Measurements from ENCODE around the gene SARM1. TPM values are rescaled to one million over a fixed set of nuclear protein-coding genes. Genes with fewer than 3 reads are reported as not detected.

The SARM1 gene
- total RNA-seq, 1 experiment from 2014 or later, result 16.1 TPM

- no peak overlapping the region for H3K27ac ChIP-seq
- H3K4me3 ChIP-seq, result no peak overlapping the region
- H3K27me3 ChIP-seq, result no peaks in the 10 kb centered on the region
- no peak for DNase-seq
- H3K9me3 ChIP-seq (replicated peaks), result no peaks in the 10 kb centered on the region
- peaks cover 14% of the 10 kb centered on the region for H3K4me1 ChIP-seq
- H3K36me3 ChIP-seq, result no peaks in the 10 kb centered on the region
Measured at GRCh38 chr17:28404007-28404406, 32.5 kb downstream of the SARM1 start.

- peaks cover 14% of the 10 kb centered on the region for H3K4me1 ChIP-seq
- no peak for DNase-seq
- H3K27ac ChIP-seq, result no peak overlapping the region
- no peaks in the 10 kb centered on the region for H3K36me3 ChIP-seq
- H3K9me3 ChIP-seq (replicated peaks), result no peaks in the 10 kb centered on the region
- H3K4me3 ChIP-seq, result no peak overlapping the region
- no peaks in the 10 kb centered on the region for H3K27me3 ChIP-seq
Measured at GRCh38 chr17:28404461-28404811, 32.9 kb downstream of the SARM1 start.

GRCh38 chr17:28404812-28405570, 33.5 kb downstream of the SARM1 start:
- DNase-seq, result no peak
- Histone ChIP-seq H3K4me1 (peaks cover 14% of the 10 kb centered on the region), H3K4me3 (peak overlapping the region; percentile 83), H3K9me3 (replicated peaks) (no peaks in the 10 kb centered on the region), H3K27ac (no peak overlapping the region), H3K36me3 (no peaks in the 10 kb centered on the region), H3K27me3 (no peaks in the 10 kb centered on the region)

GRCh38 chr17:28405632-28406472, 34.4 kb downstream of the SARM1 start, which contains the start of gene SLC46A1:
TSS of gene SLC46A1 (minus strand) at chr17:28406212. CDS start at chr17:28406114, 98 bp downstream.
- Histone ChIP-seq H3K4me1 (peaks cover 14% of the 10 kb centered on the region), H3K27me3 (peaks cover 3% of the 10 kb centered on the region; the same call in 1 of the 2 replicates), H3K9me3 (replicated peaks) (no peaks in the 10 kb centered on the region), H3K4me3 (peak within 1 kb of the TSS; percentile 83), H3K27ac (peak within 1 kb of the TSS; percentile 7; the same call in 1 of the 2 replicates), H3K36me3 (no peaks in the 10 kb centered on the region)
- DNase-seq, result peak; percentile 73 to 74

GRCh38 chr17:28406473-28406814, 35.0 kb downstream of the SARM1 start:
- Histone ChIP-seq H3K9me3 (replicated peaks) (no peaks in the 10 kb centered on the region), H3K36me3 (no peaks in the 10 kb centered on the region), H3K27me3 (peaks cover 3% of the 10 kb centered on the region; the same call in 1 of the 2 replicates), H3K27ac (no peak overlapping the region), H3K4me1 (peaks cover 14% of the 10 kb centered on the region), H3K4me3 (peak overlapping the region; percentile 83)
- peak in 1 of 2 experiments; percentile 35 for DNase-seq

- H3K27me3 ChIP-seq, result peaks cover 3% of the 10 kb centered on the region; the same call in 1 of the 2 replicates
- no peaks in the 10 kb centered on the region for H3K36me3 ChIP-seq
- H3K27ac ChIP-seq, result no peak overlapping the region
- no peak overlapping the region for H3K4me3 ChIP-seq
- H3K4me1 ChIP-seq, result peaks cover 14% of the 10 kb centered on the region
- no peaks in the 10 kb centered on the region for H3K9me3 ChIP-seq (replicated peaks)
- DNase-seq, result peak; percentile 48 to 59
Measured at GRCh38 chr17:28407130-28407973, 35.9 kb downstream of the SARM1 start.

GRCh38 chr17:28407974-28408306, 36.4 kb downstream of the SARM1 start:
- DNase-seq, result peak in 1 of 2 experiments; percentile 32
- no peaks in the 10 kb centered on the region for H3K9me3 ChIP-seq (replicated peaks)
- H3K4me1 ChIP-seq, result peaks cover 14% of the 10 kb centered on the region
- no peak overlapping the region for H3K4me3 ChIP-seq
- peaks cover 3% of the 10 kb centered on the region; the same call in 1 of the 2 replicates for H3K27me3 ChIP-seq
- no peak overlapping the region for H3K27ac ChIP-seq
- no peaks in the 10 kb centered on the region for H3K36me3 ChIP-seq

GRCh38 chr17:28412099-28412498, 40.6 kb downstream of the SARM1 start:
- no peak for DNase-seq
- Histone ChIP-seq H3K27me3 (peaks cover 10% of the 10 kb centered on the region), H3K27ac (no peak overlapping the region), H3K9me3 (replicated peaks) (no peaks in the 10 kb centered on the region), H3K4me3 (no peak overlapping the region), H3K36me3 (no peaks in the 10 kb centered on the region), H3K4me1 (peaks cover 9% of the 10 kb centered on the region)

- Histone ChIP-seq H3K27ac (no peak overlapping the region), H3K9me3 (replicated peaks) (no peaks in the 10 kb centered on the region), H3K36me3 (no peaks in the 10 kb centered on the region), H3K4me1 (no peaks in the 10 kb centered on the region), H3K27me3 (peaks cover 10% of the 10 kb centered on the region), H3K4me3 (no peak overlapping the region)
- DNase-seq, result no peak
Measured at GRCh38 chr17:28413804-28414203, 42.3 kb downstream of the SARM1 start.

GRCh38 chr17:28415886-28416285, 44.4 kb downstream of the SARM1 start:
- DNase-seq, result no peak
- Histone ChIP-seq H3K4me3 (no peak overlapping the region), H3K4me1 (no peaks in the 10 kb centered on the region), H3K27me3 (peaks cover 7% of the 10 kb centered on the region), H3K27ac (no peak overlapping the region), H3K9me3 (replicated peaks) (no peaks in the 10 kb centered on the region), H3K36me3 (no peaks in the 10 kb centered on the region)

GRCh38 chr17:28416703-28417311, 45.3 kb downstream of the SARM1 start:
- Histone ChIP-seq H3K36me3 (no peaks in the 10 kb centered on the region), H3K27me3 (peaks cover 7% of the 10 kb centered on the region), H3K4me1 (no peaks in the 10 kb centered on the region), H3K4me3 (no peak overlapping the region), H3K27ac (no peak overlapping the region), H3K9me3 (replicated peaks) (no peaks in the 10 kb centered on the region)
- DNase-seq, result peak; percentile 66 to 82

- Histone ChIP-seq H3K4me1 (no peaks in the 10 kb centered on the region), H3K4me3 (no peak overlapping the region), H3K27me3 (peaks cover 24% of the 10 kb centered on the region), H3K9me3 (replicated peaks) (no peaks in the 10 kb centered on the region), H3K27ac (no peak overlapping the region), H3K36me3 (no peaks in the 10 kb centered on the region)
- no peak for DNase-seq
Measured at GRCh38 chr17:28421787-28422305, 50.4 kb downstream of the SARM1 start.

GRCh38 chr17:28425206-28425605, 53.7 kb downstream of the SARM1 start:
- Histone ChIP-seq H3K4me3 (no peak overlapping the region), H3K36me3 (no peaks in the 10 kb centered on the region), H3K4me1 (no peaks in the 10 kb centered on the region), H3K27me3 (peaks cover 27% of the 10 kb centered on the region), H3K9me3 (replicated peaks) (no peaks in the 10 kb centered on the region), H3K27ac (no peak overlapping the region)
- DNase-seq, result no peak

- no peaks in the 10 kb centered on the region for H3K36me3 ChIP-seq
- H3K4me3 ChIP-seq, result no peak overlapping the region
- peak in 1 of 2 experiments; percentile 49 for DNase-seq
- no peaks in the 10 kb centered on the region for H3K4me1 ChIP-seq
- peaks cover 27% of the 10 kb centered on the region for H3K27me3 ChIP-seq
- no peak overlapping the region for H3K27ac ChIP-seq
- H3K9me3 ChIP-seq (replicated peaks), result no peaks in the 10 kb centered on the region
Measured at GRCh38 chr17:28426081-28426519, 54.6 kb downstream of the SARM1 start.
